GM18868 (cell line): ENCODE measurements around the gene CLDN34.

Experiments used
- ATAC-seq: cut with Tn5 transposase; IDR thresholded peaks from one replicate; pipeline ENCODE4 v1.9.1; 2021; ENCODE audit warnings: mild to moderate bottlenecking, moderate library complexity; ENCODE audit not compliant: unreplicated experiment

The CLDN34 gene

DNA sequence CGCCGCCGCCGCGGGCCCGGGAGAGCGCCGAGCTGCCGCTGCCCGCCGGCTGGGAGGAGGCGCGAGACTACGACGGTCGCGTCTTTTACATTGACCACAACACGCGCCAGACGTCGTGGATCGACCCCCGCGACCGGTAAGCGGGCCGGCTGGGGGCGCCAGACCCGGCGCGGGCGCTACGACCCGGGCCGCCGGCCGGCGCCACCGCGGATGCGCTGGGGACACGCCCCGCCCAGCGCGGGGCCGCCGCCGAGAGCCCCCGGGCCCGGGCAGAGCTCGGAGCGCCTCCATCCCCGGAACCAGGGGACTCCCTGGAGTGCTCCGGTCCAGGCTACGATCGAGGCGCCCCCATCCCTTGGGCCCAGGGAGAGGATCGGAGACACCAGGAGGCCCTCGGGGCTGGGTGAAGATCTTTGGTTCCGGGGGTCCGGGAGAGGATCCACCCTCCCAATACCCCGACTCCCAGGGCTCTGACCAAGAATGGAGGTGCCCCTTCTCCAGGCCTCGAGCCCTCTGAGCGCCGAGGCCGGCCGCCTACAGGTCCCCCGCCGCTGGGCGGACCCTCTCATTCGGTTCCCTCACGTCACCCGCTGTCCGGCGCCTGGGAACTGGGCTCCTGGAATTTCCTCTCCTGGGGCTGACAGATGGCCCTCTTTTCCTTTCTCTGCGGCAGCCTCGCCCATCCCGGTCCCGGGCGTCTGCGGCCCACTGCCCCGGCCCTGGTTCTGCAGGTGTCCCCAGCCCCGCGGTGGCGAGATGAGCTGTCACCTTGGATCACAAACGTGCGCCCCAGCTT, 48.8 kb downstream of the CLDN34 start:
- peak; percentile 16 for ATAC-seq

DNA sequence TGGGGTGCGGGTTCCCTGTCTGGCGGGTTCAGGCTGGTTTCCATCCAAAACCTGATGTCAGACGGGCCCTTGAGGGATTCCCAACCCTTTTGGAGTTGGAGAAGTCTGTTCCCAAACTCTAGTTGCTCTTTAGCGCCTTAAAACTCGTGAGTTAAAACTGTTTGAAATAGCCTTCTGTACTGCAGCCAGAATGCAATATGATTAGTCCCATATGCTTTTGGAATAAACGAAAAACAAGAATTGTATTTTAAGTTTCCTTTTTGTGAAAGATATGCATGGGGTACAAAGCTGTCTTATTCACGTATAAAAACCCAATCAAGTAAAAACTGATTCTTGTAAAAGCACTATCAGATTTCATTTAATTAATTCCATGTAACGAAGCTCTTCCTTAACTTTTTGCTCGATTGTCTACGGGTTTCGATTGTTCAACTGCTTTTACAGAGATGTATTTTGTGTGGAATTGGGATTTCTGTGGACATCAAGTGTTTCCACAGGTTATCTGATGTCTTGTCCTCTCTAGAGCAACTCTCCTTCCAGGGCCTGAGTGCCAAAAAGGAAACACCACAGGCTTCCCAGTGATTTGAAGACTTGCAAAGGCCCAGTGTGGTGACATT, 49.5 kb downstream of the CLDN34 start:
- ATAC-seq = no peak

DNA sequence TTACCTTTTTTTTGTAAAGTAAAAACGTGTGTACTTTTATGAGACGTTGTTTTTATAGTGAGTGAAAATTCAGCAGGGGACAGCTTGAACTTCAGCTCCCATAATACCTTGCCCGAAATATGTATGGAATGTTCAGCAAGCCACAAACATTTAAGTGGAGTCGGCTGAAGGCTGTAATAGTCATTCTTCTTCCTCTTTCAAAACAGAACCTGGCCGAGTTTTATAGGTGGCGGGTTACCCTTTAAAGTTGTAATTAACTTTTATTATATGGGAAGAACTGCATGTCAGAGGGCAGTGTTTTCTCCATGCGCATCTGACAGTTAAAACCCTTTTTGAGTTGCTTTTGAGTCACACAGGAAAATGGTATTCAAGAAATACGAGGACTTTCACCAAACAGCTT, 50.7 kb downstream of the CLDN34 start:
- ATAC-seq = no peak
